IPS-NIHi7 (cell line): ENCODE measurements around the gene NDEL1.

Source experiments
- DNase-seq: peaks from one replicate; pipeline ENCODE4 v3.0.0; 2012; ENCODE audit warnings: mixed read lengths; ENCODE audit errors: extremely low spot score

NDEL1 gene

GRCh38 chr17:8455665-8456209 lies 20.1 kb downstream of the NDEL1 start:
- no peak for DNase-seq

GRCh38 chr17:8458128-8458527 lies 22.4 kb downstream of the NDEL1 start:
- DNase-seq: no peak

GRCh38 chr17:8459107-8459506 lies 23.4 kb downstream of the NDEL1 start:
- no peak for DNase-seq

GRCh38 chr17:8459831-8460230 lies 24.1 kb downstream of the NDEL1 start:
- DNase-seq: no peak

GRCh38 chr17:8462564-8462963 lies 26.9 kb downstream of the NDEL1 start:
- DNase-seq: no peak

GRCh38 chr17:8463099-8463498 lies 27.4 kb downstream of the NDEL1 start:
- no peak for DNase-seq

- DNase-seq: no peak
Measured at GRCh38 chr17:8464941-8465340, 29.3 kb downstream of the NDEL1 start.

GRCh38 chr17:8465356-8465755 lies 29.7 kb downstream of the NDEL1 start:
- DNase-seq: no peak

GRCh38 chr17:8465759-8466158 lies 30.1 kb downstream of the NDEL1 start:
- DNase-seq: no peak

- no peak for DNase-seq
Measured at GRCh38 chr17:8466456-8466855, 30.8 kb downstream of the NDEL1 start.

GRCh38 chr17:8466873-8467272 lies 31.2 kb downstream of the NDEL1 start:
- no peak for DNase-seq

GRCh38 chr17:8467527-8467926 lies 31.8 kb downstream of the NDEL1 start:
- DNase-seq: no peak

- no peak for DNase-seq
Measured at GRCh38 chr17:8468127-8468526, 32.4 kb downstream of the NDEL1 start.

GRCh38 chr17:8468980-8469379 lies 33.3 kb downstream of the NDEL1 start:
- DNase-seq: no peak

GRCh38 chr17:8469964-8470363 lies 34.3 kb downstream of the NDEL1 start:
- no peak for DNase-seq

- no peak for DNase-seq
Measured at GRCh38 chr17:8470447-8471047, 34.9 kb downstream of the NDEL1 start.

GRCh38 chr17:8472663-8473062 lies 37.0 kb downstream of the NDEL1 start:
- DNase-seq: no peak

GRCh38 chr17:8473451-8474192 lies 37.9 kb downstream of the NDEL1 start:
- no peak for DNase-seq

GRCh38 chr17:8474826-8475225 lies 39.1 kb downstream of the NDEL1 start:
- no peak for DNase-seq

- no peak for DNase-seq
Measured at GRCh38 chr17:8475227-8475626, 39.5 kb downstream of the NDEL1 start.

GRCh38 chr17:8475781-8476180 lies 40.1 kb downstream of the NDEL1 start:
- no peak for DNase-seq

- no peak for DNase-seq
Measured at GRCh38 chr17:8476741-8477140, 41.1 kb downstream of the NDEL1 start.

GRCh38 chr17:8477171-8477570 lies 41.5 kb downstream of the NDEL1 start:
- no peak for DNase-seq
